ENCODE results near the gene NCKAP1. TPM values are rescaled to one million over a fixed set of nuclear protein-coding genes. Genes with fewer than 3 reads are reported as not detected.

NCKAP1 gene
- total and polyA plus RNA-seq, 2 donors (not counting 3 experiments of a cell fraction or from before 2014, with no cell fraction given) = 49.4 to 130 TPM

GRCh38 chr2:182954789-182955188 is 83.5 kb downstream of the NCKAP1 start:
- BruUV-seq (replicated peaks) = no TSS peak
- DNase-seq (ENCODE audit: low read depth, low spot score) (no peak), FAIRE-seq (no peak)
- Histone ChIP-seq H3K4me2 (ENCODE audit: insufficient read depth, low read length) (no peak overlapping the region), H3K9ac (replicated peaks; ENCODE audit: extremely low read depth, insufficient read depth, low read length) (no peak overlapping the region), H3K36me3 (ENCODE audit: control insufficient read depth in 2 of 2, extremely low read depth in 1 of 2, insufficient read depth in 2 of 2, low read length in 2 of 2) (peaks cover 0 to 8% of the 10 kb centered on the region in 2 experiments), H3K9me1 (replicated peaks; ENCODE audit: control insufficient read depth, extremely low read depth, insufficient read depth, low read length) (no peaks in the 10 kb centered on the region), H3K4me3 (replicated peaks in 1 of 3; ENCODE audit: insufficient read depth in 1 of 3, low read depth in 1 of 3, low read length in 3 of 3) (no peak overlapping the region), H3K27me3 (ENCODE audit: control insufficient read depth in 2 of 2, insufficient read depth in 2 of 2, low read length in 2 of 2) (no peaks in the 10 kb centered on the region), H2AFZ (ENCODE audit: low read depth, low read length) (no peak overlapping the region), H3K27ac (ENCODE audit: insufficient read depth, low read depth, low read length) (no peak overlapping the region), H3K79me2 (ENCODE audit: control insufficient read depth, insufficient read depth, low read length) (peaks cover 2% of the 10 kb centered on the region), H4K20me1 (replicated peaks; ENCODE audit: control insufficient read depth, extremely low read depth, insufficient read depth, low read length) (no peaks in the 10 kb centered on the region), H3K9me3 (replicated peaks; ENCODE audit: control insufficient read depth, insufficient read depth, low read length) (no peaks in the 10 kb centered on the region), H3K4me1 (ENCODE audit: control insufficient read depth, extremely low read depth, insufficient read depth, low read length) (no peaks in the 10 kb centered on the region)
- dilution Hi-C loops (cut with MboI; ENCODE audit: extremely low pct_ligation_motif_present, low sequenced_read_pairs) (no loop called here), intact Hi-C loops (cut with micrococcal nuclease) (no loop called here)
- ChIA-PET CTCF (interaction anchor here (0.9 to 2.0 kb wide), 2 partner anchors 25 to 36 kb away, joined by 3 to 9 read pairs; no protein-coding TSS in a partner anchor), POLR2A (no interaction called here)
- no peak for TF ChIP-seq MAX (IDR thresholded peaks at IDR 0.05; ENCODE audit: insufficient read depth, insufficient read length)
- TF ChIP-seq POLR2AphosphoS5 (IDR thresholded peaks at IDR 0.05; ENCODE audit: insufficient read depth, low read depth, low read length) = no peak
- no peak for TF ChIP-seq JUN (IDR thresholded peaks at IDR 0.05; ENCODE audit: borderline replicate concordance, insufficient read depth, insufficient read length, low read depth)
- no peak for TF ChIP-seq GATA2 (IDR thresholded peaks at IDR 0.05; ENCODE audit: insufficient read depth, insufficient read length, low read depth, low read length)
- no peak for TF ChIP-seq POLR2A (IDR thresholded peaks at IDR 0.05; ENCODE audit: low read depth, low read length)
- no peak for TF ChIP-seq FOS (IDR thresholded peaks at IDR 0.05; ENCODE audit: borderline replicate concordance, insufficient read depth, low read length)
- TF ChIP-seq MYC (IDR thresholded peaks at IDR 0.05; ENCODE audit: low read depth, low read length) = no peak
- no peak for TF ChIP-seq CTCF (IDR thresholded peaks at IDR 0.05; ENCODE audit: extremely low read depth in 1 of 2, insufficient read depth in 1 of 2, low read depth in 1 of 2, low read length in 2 of 2)

Data from endothelial cell of umbilical vein (primary cell).